Stimulated activated CD8-positive, alpha-beta memory T cell treated with anti-CD3 and anti-CD28 coated beads, Interleukin-2, amount 100 ng/mL, for 1 hour (primary cell): ENCODE data around the gene CHODL.

ENCODE experiments used
- DNase-seq, 2 donors: peaks; one replicate each; pipeline ENCODE4 v3.0.0-alpha.2; 2020; ENCODE audit warnings: low read depth in 2 of 2

CHODL gene

GRCh38 chr21:18244671-18245463 is at the start of gene CHODL:
TSS of gene CHODL (plus strand) at chr21:18244833. CDS start at chr21:18245224, 391 bp downstream.
- no peak for DNase-seq

- DNase-seq = no peak
Observed at GRCh38 chr21:18204931-18205330, 39.7 kb upstream of the CHODL start.

GRCh38 chr21:18218331-18218730 is 26.3 kb upstream of the CHODL start:
- DNase-seq = no peak

- DNase-seq = no peak
Observed at GRCh38 chr21:18220498-18220897, 24.1 kb upstream of the CHODL start.

GRCh38 chr21:18222346-18222745 is 22.3 kb upstream of the CHODL start:
- no peak for DNase-seq

GRCh38 chr21:18228060-18228739 is 16.4 kb upstream of the CHODL start:
- no peak for DNase-seq

GRCh38 chr21:18235545-18235944 is 9.1 kb upstream of the CHODL start:
- no peak for DNase-seq

GRCh38 chr21:18245464-18245967 is 883 bp downstream of the CHODL start:
- DNase-seq = no peak

GRCh38 chr21:18248171-18248570 is 3.5 kb downstream of the CHODL start:
- DNase-seq = no peak

GRCh38 chr21:18249672-18250071 is 5.0 kb downstream of the CHODL start:
- no peak for DNase-seq

- DNase-seq = no peak
Observed at GRCh38 chr21:18251065-18251464, 6.4 kb downstream of the CHODL start.

GRCh38 chr21:18252256-18252655 is 7.6 kb downstream of the CHODL start:
- DNase-seq = no peak

GRCh38 chr21:18252680-18253079 is 8.0 kb downstream of the CHODL start:
- DNase-seq = no peak

- DNase-seq = no peak
Observed at GRCh38 chr21:18253221-18253620, 8.6 kb downstream of the CHODL start.

GRCh38 chr21:18253799-18254198 is 9.2 kb downstream of the CHODL start:
- no peak for DNase-seq

GRCh38 chr21:18265944-18266343 is 21.3 kb downstream of the CHODL start:
- no peak for DNase-seq

GRCh38 chr21:18267496-18267895 is 22.9 kb downstream of the CHODL start:
- DNase-seq = no peak

GRCh38 chr21:18268906-18269305 is 24.3 kb downstream of the CHODL start:
- no peak for DNase-seq

GRCh38 chr21:18269856-18270255 is 25.2 kb downstream of the CHODL start:
- DNase-seq = no peak

- no peak for DNase-seq
Observed at GRCh38 chr21:18273400-18273799, 28.8 kb downstream of the CHODL start.

GRCh38 chr21:18274370-18274769 is 29.7 kb downstream of the CHODL start:
- no peak for DNase-seq

GRCh38 chr21:18275781-18276180 is 31.1 kb downstream of the CHODL start:
- no peak for DNase-seq

- DNase-seq = no peak
Observed at GRCh38 chr21:18285379-18285778, 40.7 kb downstream of the CHODL start.
